ENCODE measurements around the gene HAND2.

The HAND2 gene

GRCh38 chr4:173502282-173502681 lies 27.7 kb downstream of the HAND2 start:
- no peak for DNase-seq (ENCODE audit: low read depth in 2 of 2)

DNA sequence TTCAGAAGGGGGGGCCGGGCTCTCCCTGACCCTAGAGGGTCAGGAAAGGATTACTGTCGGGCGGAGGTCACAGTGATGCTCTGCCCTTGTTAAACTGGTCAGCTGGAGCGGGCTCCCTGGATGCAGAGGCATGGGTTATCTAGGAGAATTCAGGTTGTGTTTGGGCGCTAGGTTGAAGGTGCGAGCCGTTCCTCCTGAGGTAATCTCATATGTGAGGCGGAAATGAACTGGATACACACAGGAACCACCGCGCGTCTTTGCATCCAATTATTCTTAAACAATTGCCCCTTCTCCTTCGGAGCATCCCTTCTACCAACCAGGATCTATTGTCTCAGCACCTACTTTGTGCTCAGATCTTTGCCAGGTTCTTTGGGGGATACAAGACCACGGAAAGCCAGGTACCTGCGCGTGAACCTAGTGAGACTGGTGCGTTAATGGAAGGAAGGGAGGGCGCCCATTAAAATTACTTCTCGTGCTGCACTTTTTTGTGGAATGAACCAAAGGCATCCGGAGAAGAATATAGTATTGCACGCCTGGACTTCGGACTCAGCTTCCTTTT lies 28.4 kb downstream of the HAND2 start:
- no peak for DNase-seq (ENCODE audit: low read depth in 2 of 2)

DNA sequence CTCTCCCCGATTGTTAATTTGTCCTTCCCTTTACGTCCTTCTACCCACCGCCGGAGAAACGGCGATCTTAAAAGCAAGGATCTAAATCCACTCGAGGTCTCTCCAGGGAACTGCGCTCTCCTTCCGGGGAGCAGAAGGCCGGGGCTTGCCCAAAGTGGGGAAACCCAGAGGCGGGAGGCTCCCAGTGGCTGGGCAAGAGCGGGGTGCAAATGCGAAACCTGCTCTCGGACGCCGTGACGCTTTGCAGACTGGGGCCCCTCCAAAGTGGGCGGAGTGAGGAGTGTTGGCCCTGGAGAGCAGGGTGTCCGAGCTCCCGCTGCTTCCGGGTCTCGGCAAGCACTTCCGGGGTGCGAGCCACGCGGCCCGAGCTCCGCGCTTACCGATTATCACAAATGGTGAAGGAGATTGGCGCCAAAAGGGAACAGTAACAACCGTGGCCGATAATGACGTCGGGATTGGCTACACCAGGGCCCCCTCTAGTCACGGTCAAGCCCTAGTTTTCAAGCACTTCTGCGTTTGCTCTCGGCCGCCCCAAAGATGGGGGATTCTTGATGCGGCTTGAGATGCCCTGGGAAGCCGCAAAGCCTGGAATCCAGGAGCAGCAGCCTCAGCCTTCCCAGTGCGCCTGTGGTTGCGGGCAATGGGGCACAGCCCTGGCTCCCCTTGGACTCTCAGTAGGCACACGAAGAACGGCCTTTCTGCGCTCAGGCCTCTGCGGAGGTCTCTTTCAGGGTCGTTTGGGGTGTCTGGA lies 29.0 kb downstream of the HAND2 start:
- no peak for DNase-seq (ENCODE audit: low read depth in 2 of 2)

GRCh38 chr4:173499658-173500535 lies 30.1 kb downstream of the HAND2 start:
- DNase-seq (ENCODE audit: low read depth in 2 of 2) = no peak

DNA sequence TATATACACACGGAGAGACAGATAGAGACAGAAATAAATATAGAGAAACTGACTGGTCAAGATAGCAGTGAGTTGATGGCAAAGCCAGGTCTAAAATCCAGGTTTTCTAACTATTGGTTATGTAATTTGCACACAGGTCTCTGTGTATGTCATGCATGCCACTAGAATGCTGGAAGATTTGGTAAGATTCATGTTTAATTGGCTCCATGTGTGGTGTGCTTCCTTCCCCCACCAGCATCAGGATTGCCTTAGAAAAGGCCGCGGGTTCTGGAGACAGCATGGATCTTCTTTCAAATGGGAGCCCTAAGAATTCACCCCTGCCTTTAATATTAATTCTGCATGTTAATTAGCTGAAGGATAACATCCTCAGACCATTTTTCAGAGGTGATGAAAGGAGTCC lies 31.3 kb downstream of the HAND2 start:
- no peak for DNase-seq (ENCODE audit: low read depth in 2 of 2)

GRCh38 chr4:173498023-173498422 lies 32.0 kb downstream of the HAND2 start:
- no peak for DNase-seq (ENCODE audit: low read depth in 2 of 2)

- DNase-seq (ENCODE audit: low read depth in 2 of 2) = no peak
Measured at GRCh38 chr4:173494013-173494970, 35.7 kb downstream of the HAND2 start.

- DNase-seq (ENCODE audit: low read depth in 2 of 2) = no peak
Measured at GRCh38 chr4:173493041-173493440, 37.0 kb downstream of the HAND2 start.

DNA sequence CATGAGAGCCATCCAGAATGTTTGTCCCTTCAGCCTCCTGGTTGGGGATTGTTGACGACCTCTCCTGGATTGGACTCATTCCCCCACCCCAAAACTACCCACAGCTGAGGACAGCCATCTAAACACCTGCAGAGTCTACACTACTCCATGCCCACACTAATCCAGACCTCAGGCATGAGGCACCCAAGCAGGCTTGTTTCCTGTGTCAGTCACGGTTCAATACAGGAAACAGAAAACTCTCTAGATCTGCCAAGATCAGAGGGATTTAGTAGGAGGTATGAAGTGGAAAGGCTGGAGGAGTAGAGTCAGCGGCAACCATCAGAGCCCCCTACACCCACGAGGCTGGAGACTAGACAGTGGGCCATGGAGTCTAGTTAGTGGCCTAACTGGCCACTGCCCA lies 37.7 kb downstream of the HAND2 start:
- DNase-seq (ENCODE audit: low read depth in 2 of 2) = no peak

- no peak for DNase-seq (ENCODE audit: low read depth in 2 of 2)
Measured at GRCh38 chr4:173490817-173491528, 39.1 kb downstream of the HAND2 start.

- no peak for DNase-seq (ENCODE audit: low read depth in 2 of 2)
Measured at GRCh38 chr4:173490256-173490655, 39.8 kb downstream of the HAND2 start.

DNA sequence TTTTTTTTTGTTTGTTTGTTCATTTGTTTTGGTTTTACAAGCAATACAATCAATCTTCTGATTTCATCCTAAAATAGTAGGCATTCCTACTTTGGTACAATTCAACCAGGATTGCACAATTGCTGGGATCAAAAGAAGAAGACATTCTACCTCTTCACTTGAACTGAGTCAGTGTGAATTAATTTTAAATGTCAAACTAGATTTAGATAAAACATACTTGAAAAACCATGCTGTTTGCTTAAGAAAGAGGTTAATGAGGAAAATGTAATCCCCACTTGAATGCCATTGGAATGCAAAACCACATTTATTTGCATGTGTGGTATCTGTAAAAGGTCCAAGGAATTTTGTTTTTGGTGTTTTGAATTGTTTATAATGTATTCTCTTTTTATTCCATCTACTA lies 40.5 kb downstream of the HAND2 start:
- no peak for DNase-seq (ENCODE audit: low read depth in 2 of 2)

DNA sequence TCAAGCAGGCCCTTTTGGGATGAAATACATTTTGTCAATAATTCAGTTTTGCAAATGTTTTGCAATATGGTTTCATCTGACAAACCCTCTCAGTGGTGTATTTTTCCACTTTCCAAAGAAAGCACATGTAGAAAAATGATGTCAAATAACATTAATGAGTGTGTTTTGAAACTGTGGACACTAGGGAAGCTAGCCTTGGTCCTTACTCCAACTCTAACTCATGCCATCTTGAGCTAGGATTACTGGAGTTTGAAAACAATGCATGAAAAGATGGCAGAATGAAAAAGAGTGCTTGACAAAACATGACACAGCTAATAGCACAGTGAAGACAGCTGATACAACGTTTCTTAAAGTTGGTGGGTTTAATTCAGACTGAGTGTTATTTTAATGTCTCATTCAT lies 41.4 kb downstream of the HAND2 start:
- no peak for DNase-seq (ENCODE audit: low read depth in 2 of 2)

DNA sequence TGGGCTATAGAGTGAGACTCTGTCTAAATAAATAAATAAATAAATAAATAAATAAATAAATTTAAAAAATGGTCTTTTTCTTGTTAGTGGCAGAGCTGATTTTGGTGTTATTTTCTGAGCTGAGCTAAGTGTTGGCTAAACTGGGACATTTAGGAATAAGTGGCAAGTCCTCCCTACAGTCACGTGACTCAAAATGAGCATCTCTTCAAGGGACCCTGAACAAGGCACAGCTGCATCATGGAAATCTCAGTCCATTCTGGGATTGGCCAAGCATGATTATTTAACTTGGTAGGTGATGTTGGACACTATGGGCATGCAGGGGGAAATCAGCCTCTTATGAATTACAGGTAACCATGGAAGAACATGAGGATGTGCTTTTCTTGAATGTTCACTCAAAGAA lies 42.0 kb downstream of the HAND2 start:
- DNase-seq (ENCODE audit: low read depth in 2 of 2) = no peak

DNA sequence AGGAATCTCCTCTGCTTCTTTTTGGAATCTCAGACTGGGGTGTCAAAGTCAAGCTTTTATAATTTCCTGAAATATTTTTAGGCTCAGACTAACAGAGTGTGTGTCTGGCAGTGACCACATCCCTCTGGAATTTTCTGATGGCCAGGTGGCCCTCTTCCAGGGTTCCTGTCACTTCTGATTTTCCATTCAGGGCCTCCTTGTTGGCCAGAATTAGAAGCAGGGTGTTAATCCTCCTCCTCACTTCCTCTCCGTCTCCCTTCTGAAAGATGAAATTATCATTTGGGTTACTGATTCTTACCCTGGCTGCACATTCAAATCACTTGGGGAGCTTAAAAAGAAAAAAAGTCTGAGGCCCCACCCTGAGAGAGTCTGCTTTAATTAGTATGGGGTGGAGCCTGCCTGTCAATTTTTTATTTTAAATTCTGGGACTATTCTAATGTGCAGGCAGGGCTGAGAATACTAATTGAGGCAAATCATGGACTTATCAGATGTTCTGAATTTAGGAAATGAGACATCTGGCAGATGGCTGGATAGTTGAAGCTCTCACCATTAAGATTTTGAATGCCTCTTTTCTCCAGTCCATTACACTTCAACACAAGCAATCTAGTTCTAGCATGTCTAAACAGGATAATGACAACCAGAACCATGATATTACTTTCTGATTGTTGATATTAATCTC lies 43.2 kb downstream of the HAND2 start:
- DNase-seq (ENCODE audit: low read depth in 2 of 2) = no peak

- DNase-seq (ENCODE audit: low read depth in 2 of 2) = no peak
Measured at GRCh38 chr4:173485164-173485563, 44.9 kb downstream of the HAND2 start.

DNA sequence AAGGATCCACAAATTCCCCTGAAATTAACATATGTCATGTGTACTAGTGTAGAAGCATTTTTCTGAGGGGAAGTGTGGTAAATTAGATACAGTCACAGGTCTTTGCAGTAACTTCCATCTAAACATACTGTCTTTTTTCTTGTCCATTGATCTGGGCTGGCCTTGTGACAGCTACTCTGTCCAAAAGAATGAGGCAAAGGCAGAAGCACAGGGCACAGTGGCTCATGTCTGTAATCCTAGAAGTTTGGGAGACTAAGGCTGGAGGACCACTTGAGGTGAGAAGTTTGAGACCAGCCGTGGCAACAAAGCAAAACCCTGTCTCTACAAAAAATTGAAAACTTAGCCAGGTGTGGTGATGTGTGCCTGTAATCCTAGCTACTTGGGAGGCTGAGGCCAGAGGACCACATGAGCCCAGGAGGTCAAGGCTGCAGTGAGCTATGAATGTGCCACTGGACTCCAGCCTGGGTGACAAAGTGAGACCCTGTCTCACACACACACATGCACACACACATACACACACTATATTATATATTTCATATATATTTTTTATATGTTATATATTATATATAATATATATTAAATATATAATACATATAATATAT lies 47.6 kb downstream of the HAND2 start:
- DNase-seq (ENCODE audit: low read depth in 2 of 2) = no peak

- DNase-seq (ENCODE audit: low read depth in 2 of 2) = no peak
Measured at GRCh38 chr4:173478913-173479283, 51.1 kb downstream of the HAND2 start.

- no peak for DNase-seq (ENCODE audit: low read depth in 2 of 2)
Measured at GRCh38 chr4:173478201-173478912, 51.7 kb downstream of the HAND2 start.

Data from stimulated activated CD8-positive, alpha-beta memory T cell treated with anti-CD3 and anti-CD28 coated beads, Interleukin-7, amount 100 ng/mL, for 1 hour (primary cell).